Cardiac muscle cell (in vitro differentiated cells and primary cell): Measurements from ENCODE around the gene HOXD12. TPM values are rescaled to one million over a fixed set of nuclear protein-coding genes. Genes with fewer than 3 reads are reported as not detected.

Experiments used
- DNase-seq, 2 donors: peaks; one replicate each; pipeline versions ENCODE4 v3.0.0 to v3.0.0-alpha.2; 2010 to 2017; ENCODE audit warnings: low read depth in 1 of 2, low spot score in 1 of 2
- H3K27ac ChIP-seq: fragments of 200-600 bp; sonication (generic); 2 replicates; pipeline ENCODE4 v1.5.1; 2016
- H3K27me3 ChIP-seq: fragments of 200-600 bp; sonication (generic); 2 replicates; pipeline ENCODE4 v1.6.0; 2016; ENCODE audit warnings: control low read depth
- H3K36me3 ChIP-seq: fragments of 200-600 bp; sonication (generic); 2 replicates; pipeline ENCODE4 v1.5.1; 2016; ENCODE audit warnings: control low read depth
- H3K4me1 ChIP-seq: fragments of 200-600 bp; sonication (generic); 2 replicates; pipeline ENCODE4 v1.8.1; 2017; ENCODE audit warnings: low read depth, mild to moderate bottlenecking, mixed run types
- H3K4me3 ChIP-seq: fragments of 200-600 bp; sonication (generic); 2 replicates; pipeline ENCODE4 v1.5.1; 2016; ENCODE audit warnings: mild to moderate bottlenecking
- H3K9me3 ChIP-seq: fragments of 200-600 bp; sonication (generic); 2 replicates; pipeline ENCODE4 v1.5.1; 2017; ENCODE audit warnings: low read depth, mild to moderate bottlenecking, control low read depth
- CTCF ChIP-seq: IDR thresholded peaks from 2 replicates; pipeline ENCODE4 v1.5.1; 2012; ENCODE audit warnings: low read depth, mild to moderate bottlenecking, low read length
- polyA plus RNA-seq: library from polyadenylated mRNA; unstranded; fragments of >200 nt; fragmentation: Nextera tagmentation; extraction: Ambion mirVana; gene quantifications from 2 replicates; pipeline ENCODE4 v1.2.1, GENCODE V29; 2016
- total RNA-seq: library from RNA; depleted of rRNA; stranded (reverse); fragments of >200 nt; gene quantifications from 2 replicates; pipeline ENCODE4 v1.2.3, GENCODE V29; 2016

HOXD12 gene
- total and polyA plus RNA-seq, 2 experiments from 2014 or later = not detected

GRCh38 chr2:176093898-176094249 lies 5.7 kb upstream of the HOXD12 start:
- DNase-seq = no peak
- Histone ChIP-seq H3K9me3 (no peaks in the 10 kb centered on the region), H3K4me1 (no peaks in the 10 kb centered on the region), H3K27me3 (peaks cover 100% of the 10 kb centered on the region), H3K4me3 (no peak overlapping the region), H3K27ac (no peak overlapping the region), H3K36me3 (no peaks in the 10 kb centered on the region)
- no peak for TF ChIP-seq CTCF

- no peak overlapping the region for H3K4me3 ChIP-seq
- H3K9me3 ChIP-seq = no peaks in the 10 kb centered on the region
- no peaks in the 10 kb centered on the region for H3K36me3 ChIP-seq
- no peak overlapping the region for H3K27ac ChIP-seq
- TF ChIP-seq CTCF = no peak
- peaks cover 100% of the 10 kb centered on the region for H3K27me3 ChIP-seq
- DNase-seq = no peak
- H3K4me1 ChIP-seq = no peaks in the 10 kb centered on the region
Observed at GRCh38 chr2:176094349-176094748, 5.2 kb upstream of the HOXD12 start.

GRCh38 chr2:176095421-176095820 lies 4.2 kb upstream of the HOXD12 start:
- Histone ChIP-seq H3K9me3 (no peaks in the 10 kb centered on the region), H3K4me1 (no peaks in the 10 kb centered on the region), H3K36me3 (no peaks in the 10 kb centered on the region), H3K27ac (no peak overlapping the region), H3K4me3 (no peak overlapping the region), H3K27me3 (peaks cover 100% of the 10 kb centered on the region)
- DNase-seq = no peak
- TF ChIP-seq CTCF = no peak

DNA sequence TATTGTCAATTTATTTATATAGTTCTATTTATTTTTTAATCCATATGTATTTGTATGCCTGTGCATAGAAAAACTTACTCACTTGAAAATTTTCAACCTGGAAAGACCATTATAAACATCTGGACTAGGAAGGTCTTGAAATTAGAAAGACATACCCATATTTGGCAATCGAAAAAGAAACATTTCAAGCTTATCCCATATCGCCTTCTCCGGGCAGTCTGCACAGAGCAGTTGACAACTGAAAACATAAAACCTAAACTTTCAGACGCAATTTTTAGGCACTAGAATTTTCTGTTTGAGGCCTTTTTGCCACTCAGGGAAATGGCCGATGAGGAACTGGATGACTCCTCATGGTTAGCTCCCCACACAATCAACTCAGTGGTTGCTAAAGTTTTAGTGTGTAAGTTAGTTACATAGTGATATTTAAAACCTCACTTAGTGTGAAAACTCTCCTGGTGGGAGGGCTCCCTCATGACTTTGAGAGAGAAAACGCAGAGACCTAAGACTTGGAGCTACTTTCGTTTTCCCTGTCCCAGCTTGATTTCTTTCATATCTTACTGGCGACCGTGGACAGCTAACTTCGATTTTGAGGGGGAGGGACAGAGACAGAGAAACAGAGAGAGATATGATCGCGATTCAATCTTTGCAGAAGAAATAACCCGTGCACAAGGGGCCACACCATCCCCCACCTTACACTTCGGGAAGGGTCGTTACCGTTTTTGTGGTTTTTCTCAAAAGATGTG lies 3.2 kb upstream of the HOXD12 start:
- no peaks in the 10 kb centered on the region for H3K36me3 ChIP-seq
- peaks cover 100% of the 10 kb centered on the region for H3K27me3 ChIP-seq
- H3K27ac ChIP-seq = no peak overlapping the region
- H3K4me1 ChIP-seq = no peaks in the 10 kb centered on the region
- DNase-seq = no peak
- H3K4me3 ChIP-seq = no peak overlapping the region
- no peaks in the 10 kb centered on the region for H3K9me3 ChIP-seq
- no peak for TF ChIP-seq CTCF

- Histone ChIP-seq H3K4me3 (peak overlapping the region; percentile 33), H3K9me3 (no peaks in the 10 kb centered on the region), H3K27ac (no peak overlapping the region), H3K27me3 (peaks cover 100% of the 10 kb centered on the region), H3K36me3 (no peaks in the 10 kb centered on the region), H3K4me1 (no peaks in the 10 kb centered on the region)
- peak; percentile 74 for TF ChIP-seq CTCF
- DNase-seq = peak; percentile 65 to 88
Observed at GRCh38 chr2:176096986-176097819, 2.4 kb upstream of the HOXD12 start.
